Measurements from ENCODE around the gene MYCBP2. TPM values are rescaled to one million over a fixed set of nuclear protein-coding genes. Genes with fewer than 3 reads are reported as not detected.
"Not testable (repeated sequence)": the region's sequence is repeated elsewhere in the genome, so short reads cannot be mapped to it uniquely, and the experiment has no call there.

MYCBP2 gene
- total and polyA plus RNA-seq, 7 donors: 3.7 to 130 (median 93.5) TPM

DNA sequence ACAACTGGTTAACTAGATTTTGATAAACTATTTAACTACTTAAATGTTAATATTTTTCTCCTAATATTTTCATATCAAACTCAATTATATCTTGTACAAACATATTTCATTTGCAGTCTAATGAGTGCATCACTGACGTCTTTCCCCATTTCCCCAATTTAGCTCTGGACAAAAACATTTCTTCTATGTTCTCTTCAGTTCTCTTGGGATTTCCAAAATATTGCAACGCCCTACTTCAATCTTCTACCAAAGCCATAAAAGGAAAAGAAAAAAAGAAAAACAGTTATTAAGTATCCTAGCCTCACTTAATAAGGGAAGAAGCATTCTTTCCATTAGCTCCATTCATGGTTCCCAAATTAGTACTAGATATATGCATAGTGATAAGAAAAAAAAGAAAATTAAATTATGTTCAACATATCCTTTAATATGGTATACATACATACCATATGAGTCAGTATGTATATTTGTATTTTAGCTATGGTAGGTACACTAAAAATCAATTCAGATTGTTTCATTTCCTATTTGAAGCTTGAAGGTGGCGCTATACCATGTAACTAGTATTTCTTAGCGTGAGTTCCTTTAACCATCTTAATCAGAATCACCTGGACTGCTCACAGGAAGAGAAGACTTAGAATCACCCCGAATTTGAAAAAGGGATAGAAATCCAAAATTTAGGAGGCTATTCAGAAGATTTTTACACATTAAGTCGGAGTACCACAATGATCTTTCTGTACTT, 309.8 kb downstream of the MYCBP2 start:
- intact Hi-C loops (cut with DNase I): no loop called here
- peaks cover 0 to 71% (median 52%) of the 10 kb centered on the region in 4 donors for H3K4me1 ChIP-seq

GRCh38 chr13:77016251-77016812, 310.6 kb downstream of the MYCBP2 start:
- WGBS, 2 donors: 90 to 91% methylated on average over 3 of the region's 3 CpGs
- intact Hi-C loops (cut with DNase I): no loop called here
- H3K36me3 ChIP-seq: peaks cover 16 to 71% (median 25%) of the 10 kb centered on the region in 4 donors
- no peak for DNase-seq
- H3K27me3 ChIP-seq: no peaks in the 10 kb centered on the region
- peaks cover 0 to 64% (median 46%) of the 10 kb centered on the region in 4 donors for H3K4me1 ChIP-seq
- H3K4me3 ChIP-seq: no peak overlapping the region
- H3K9me3 ChIP-seq: no peaks in the 10 kb centered on the region
- peak overlapping the region in 3 of 4 donors; percentile 30 to 59 (median 45) for H3K27ac ChIP-seq
- TF ChIP-seq POLR2A (IDR thresholded peaks at IDR 0.05) (no peak), CTCF (IDR thresholded peaks at IDR 0.05) (no peak), EP300 (IDR thresholded peaks at IDR 0.05) (no peak), POLR2AphosphoS5 (IDR thresholded peaks at IDR 0.05) (no peak)

More for the DNA sequence above, 309.8 kb downstream of the MYCBP2 start:
- no peaks in the 10 kb centered on the region for H3K9me3 ChIP-seq
- no peaks in the 10 kb centered on the region for H3K27me3 ChIP-seq
- DNase-seq: no peak
- H3K36me3 ChIP-seq: peaks cover 16 to 64% (median 24%) of the 10 kb centered on the region in 4 donors
- no peak overlapping the region for H3K4me3 ChIP-seq
- no peak for TF ChIP-seq POLR2A (IDR thresholded peaks at IDR 0.05)
- no peak for TF ChIP-seq POLR2AphosphoS5 (IDR thresholded peaks at IDR 0.05)
- no peak for TF ChIP-seq EP300 (IDR thresholded peaks at IDR 0.05)
- TF ChIP-seq CTCF (IDR thresholded peaks at IDR 0.05): no peak
- 91 to 96% methylated on average over 6 of the region's 6 CpGs for WGBS, 2 donors
- peak overlapping the region in 2 of 4 donors; percentile 45 to 59 for H3K27ac ChIP-seq

- H3K27me3 ChIP-seq: no peaks in the 10 kb centered on the region
- no peak overlapping the region for H3K4me3 ChIP-seq
- no peak for DNase-seq
- H3K9me3 ChIP-seq: no peaks in the 10 kb centered on the region
- whole genome bisulfite sequencing, 2 donors: 96% methylated on average over 2 of the region's 2 CpGs
- intact Hi-C loops (cut with DNase I): no loop called here
- TF ChIP-seq POLR2AphosphoS5 (IDR thresholded peaks at IDR 0.05): peak in 1 of 4 donors; percentile 30
- no peak for TF ChIP-seq CTCF (IDR thresholded peaks at IDR 0.05)
- TF ChIP-seq POLR2A (IDR thresholded peaks at IDR 0.05): no peak
- TF ChIP-seq EP300 (IDR thresholded peaks at IDR 0.05): no peak
- peak overlapping the region in 2 of 4 donors; percentile 45 to 59 for H3K27ac ChIP-seq
- H3K4me1 ChIP-seq: peaks cover 0 to 51% (median 35%) of the 10 kb centered on the region in 4 donors
- peaks cover 19 to 84% (median 34%) of the 10 kb centered on the region in 4 donors for H3K36me3 ChIP-seq
These were observed 311.8 kb downstream of the MYCBP2 start for GRCh38 chr13:77014906-77015685.

DNA sequence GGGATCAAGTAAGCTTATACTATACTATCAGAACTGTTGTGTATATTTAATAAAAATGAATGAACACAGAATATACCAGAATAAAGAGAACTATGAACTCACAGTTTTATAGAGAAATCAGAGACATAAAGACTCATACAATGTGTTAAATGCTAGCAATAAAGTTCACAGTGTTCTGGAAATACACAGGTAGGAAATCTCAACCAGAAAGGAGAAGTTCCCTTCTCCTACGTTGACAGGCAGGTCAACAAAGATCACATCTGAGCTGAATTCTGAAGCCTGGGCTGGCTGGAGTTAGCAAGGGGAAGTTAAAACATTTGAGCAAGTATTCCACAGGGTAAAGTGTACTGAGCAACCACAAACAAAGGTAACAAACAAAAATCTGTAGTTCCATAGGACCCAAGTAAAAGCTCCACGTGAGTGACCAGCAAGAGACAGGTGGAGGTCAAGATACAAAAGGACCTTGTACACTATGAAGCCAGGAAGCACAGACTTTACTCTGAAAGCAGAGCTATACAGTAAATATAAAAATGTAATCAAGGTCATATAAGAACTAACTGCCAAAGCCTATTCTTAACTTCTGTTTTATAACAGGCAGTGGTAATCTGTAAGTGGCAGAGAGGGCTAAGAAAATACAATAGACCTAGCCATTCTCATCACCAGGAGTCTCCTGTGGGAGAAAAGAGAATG, 312.9 kb downstream of the MYCBP2 start:
- H3K4me1 ChIP-seq: peaks cover 0 to 44% (median 24%) of the 10 kb centered on the region in 4 donors
- TF ChIP-seq EP300 (IDR thresholded peaks at IDR 0.05) (no peak), POLR2A (IDR thresholded peaks at IDR 0.05) (no peak), CTCF (IDR thresholded peaks at IDR 0.05) (no peak), POLR2AphosphoS5 (IDR thresholded peaks at IDR 0.05) (no peak)
- no peak for DNase-seq
- H3K27ac ChIP-seq: peak overlapping the region in 1 of 4 donors; percentile 45
- no peaks in the 10 kb centered on the region for H3K27me3 ChIP-seq
- peaks cover 29 to 94% (median 44%) of the 10 kb centered on the region in 4 donors for H3K36me3 ChIP-seq
- no peak overlapping the region for H3K4me3 ChIP-seq
- 20 to 57% methylated on average over 2 of the region's 2 CpGs for WGBS, 2 donors
- intact Hi-C loops (cut with DNase I): no loop called here
- no peaks in the 10 kb centered on the region for H3K9me3 ChIP-seq

- DNase-seq; H3K9me3 ChIP-seq; intact Hi-C loops (cut with DNase I); H3K27me3 ChIP-seq; H3K4me3 ChIP-seq; H3K27ac ChIP-seq: not testable (repeated sequence)
- WGBS, 2 donors: 85 to 98% methylated on average over 5 of the region's 5 CpGs
- H3K4me1 ChIP-seq: peaks cover 0 to 39% (median 11%) of the 10 kb centered on the region in 4 donors
- H3K36me3 ChIP-seq: peaks cover 21 to 88% (median 42%) of the 10 kb centered on the region in 4 donors
These were observed 317.2 kb downstream of the MYCBP2 start for GRCh38 chr13:77009719-77010118.

Data from sigmoid colon (tissue), 7 donors.